HG02970 (cell line): ENCODE results near the gene RERG.

Experiments used
- ATAC-seq: cut with Tn5 transposase; IDR thresholded peaks from one replicate; pipeline ENCODE4 v1.9.1; 2021; ENCODE audit warnings: mild to moderate bottlenecking, moderate library complexity, moderate number of reproducible peaks; ENCODE audit not compliant: unreplicated experiment, low FRiP score

Gene RERG

GRCh38 chr12:15194456-15195368, 26.5 kb downstream of the RERG start:
- ATAC-seq = no peak

DNA sequence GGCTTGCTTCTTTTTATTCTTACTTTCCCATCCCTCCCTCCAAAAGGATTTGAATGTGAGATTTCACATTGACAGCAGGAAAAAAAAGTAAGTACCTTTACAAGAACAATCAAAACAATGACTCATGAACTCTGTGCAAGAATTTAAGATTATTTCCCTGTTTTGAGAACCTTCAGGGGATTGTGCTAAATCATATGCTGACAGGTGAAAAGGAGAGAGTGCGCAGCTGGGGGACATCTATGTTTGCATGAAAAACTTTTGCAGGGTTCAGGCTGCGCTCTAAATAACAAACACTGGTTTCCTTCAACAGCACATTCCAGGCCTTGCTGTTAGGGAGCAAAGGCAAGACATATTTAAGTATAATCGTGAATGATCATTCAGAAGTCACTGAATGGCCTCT, 27.3 kb downstream of the RERG start:
- ATAC-seq = no peak

GRCh38 chr12:15192720-15193119, 28.5 kb downstream of the RERG start:
- ATAC-seq = no peak

GRCh38 chr12:15188127-15188526, 33.1 kb downstream of the RERG start:
- no peak for ATAC-seq

DNA sequence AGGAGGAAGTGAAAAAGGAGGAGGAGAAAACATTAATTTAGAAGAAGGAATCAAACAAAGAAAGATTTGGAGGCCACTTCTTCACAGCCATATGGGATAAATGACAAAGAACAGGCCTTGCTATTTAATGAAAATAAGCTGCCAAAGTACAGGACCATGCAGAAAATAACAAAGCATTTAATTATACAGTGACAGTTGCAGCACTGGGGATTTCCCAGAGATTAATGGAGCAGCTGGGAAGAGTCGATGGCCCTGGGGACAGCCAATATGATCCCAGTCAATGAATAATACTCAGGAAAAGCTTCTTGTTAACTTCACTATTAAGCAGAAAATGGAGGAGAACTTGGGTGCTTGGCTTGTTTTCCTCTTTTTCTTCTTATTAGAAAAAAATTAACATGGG, 34.6 kb downstream of the RERG start:
- ATAC-seq = no peak

GRCh38 chr12:15184484-15184883, 36.7 kb downstream of the RERG start:
- ATAC-seq = no peak

GRCh38 chr12:15183821-15184220, 37.4 kb downstream of the RERG start:
- no peak for ATAC-seq

- no peak for ATAC-seq
Observed at GRCh38 chr12:15181017-15181683, 40.1 kb downstream of the RERG start.

DNA sequence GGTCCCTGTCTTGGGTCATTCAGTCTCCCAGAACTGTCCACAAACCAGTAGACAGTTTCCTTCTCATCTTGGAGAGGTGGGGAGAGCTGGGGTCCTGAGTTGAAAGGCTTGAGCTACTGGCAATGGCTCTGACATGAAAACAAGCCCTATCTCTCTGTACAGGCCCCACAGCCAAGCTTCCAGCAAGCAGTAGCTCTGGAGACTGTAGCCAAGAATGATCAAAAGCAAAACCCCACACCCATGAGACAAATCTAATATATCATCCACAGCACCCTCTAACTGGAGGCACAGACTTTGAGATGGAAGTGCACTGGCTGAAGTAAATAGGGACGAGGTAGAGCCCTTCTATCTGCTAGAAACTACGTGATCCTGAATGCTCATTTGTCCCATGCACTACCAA, 40.9 kb downstream of the RERG start:
- no peak for ATAC-seq

DNA sequence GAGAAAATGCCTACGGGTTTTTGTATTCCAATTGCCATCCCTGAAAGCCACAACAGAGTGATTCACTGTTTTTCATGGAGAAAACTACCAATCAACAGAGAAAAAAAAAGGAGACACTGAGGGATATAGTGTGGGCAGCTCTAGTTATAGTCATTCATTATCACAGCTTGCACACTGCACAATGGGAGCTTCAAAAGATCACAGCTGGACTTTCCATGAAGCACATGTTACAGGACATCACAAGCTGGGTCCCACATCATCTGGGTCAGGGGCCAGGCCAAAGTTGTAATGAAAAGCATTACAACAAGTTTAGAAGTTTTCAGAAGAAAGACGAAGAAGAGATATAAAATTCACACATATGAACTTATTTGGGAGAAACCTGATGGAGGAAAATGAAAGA, 41.5 kb downstream of the RERG start:
- no peak for ATAC-seq

DNA sequence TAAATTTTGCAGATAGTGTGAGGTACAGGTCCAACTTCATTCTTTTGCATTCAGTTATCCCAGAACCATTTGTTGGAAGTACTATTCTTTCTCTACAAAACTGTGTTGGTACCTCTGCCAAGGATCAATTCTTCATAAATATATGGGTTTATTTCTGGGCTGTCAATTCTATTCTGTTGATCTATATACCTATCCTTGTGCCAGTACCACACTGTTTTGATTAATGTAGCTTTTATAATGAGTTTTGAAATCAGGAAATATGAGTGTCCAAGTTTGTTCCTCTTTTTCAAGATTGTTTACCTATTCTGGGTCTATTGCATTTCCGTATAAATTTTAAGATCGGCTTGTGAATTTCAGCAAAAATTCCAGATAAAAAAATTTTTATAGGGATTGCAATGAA, 48.1 kb downstream of the RERG start:
- no peak for ATAC-seq

DNA sequence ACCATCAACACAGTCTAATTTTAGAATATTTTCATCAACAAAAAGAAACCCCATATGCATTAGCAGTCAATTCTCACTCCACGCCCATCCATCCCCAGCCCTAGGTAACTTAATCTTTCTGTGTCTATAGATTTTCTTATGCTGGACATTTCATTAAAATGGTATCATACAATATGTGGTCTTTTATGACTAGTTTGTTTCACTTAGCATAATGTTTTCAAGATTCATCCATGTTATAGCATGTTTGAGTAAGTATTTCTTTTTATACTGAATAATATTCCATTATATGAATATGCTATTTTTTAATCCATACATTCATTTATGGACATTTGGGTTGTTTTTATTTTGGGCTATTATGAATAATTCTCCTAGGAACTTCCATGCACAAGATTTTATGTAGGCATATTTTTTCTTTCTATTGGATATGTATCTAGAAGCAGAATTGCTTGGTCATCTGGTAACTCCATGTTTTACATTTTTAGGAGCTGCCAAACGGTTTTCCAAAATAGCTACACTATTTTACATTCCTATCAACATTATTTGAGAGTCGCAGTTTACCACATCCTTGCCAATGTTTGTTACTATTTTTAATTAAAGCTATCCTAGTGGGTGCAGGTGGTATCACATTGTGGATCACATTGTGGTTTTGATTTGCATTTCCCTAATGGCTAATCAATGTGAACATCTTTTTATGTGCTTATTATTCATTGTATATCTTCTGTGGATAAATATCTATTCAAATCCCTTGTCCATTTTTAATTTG, 49.0 kb downstream of the RERG start:
- no peak for ATAC-seq

DNA sequence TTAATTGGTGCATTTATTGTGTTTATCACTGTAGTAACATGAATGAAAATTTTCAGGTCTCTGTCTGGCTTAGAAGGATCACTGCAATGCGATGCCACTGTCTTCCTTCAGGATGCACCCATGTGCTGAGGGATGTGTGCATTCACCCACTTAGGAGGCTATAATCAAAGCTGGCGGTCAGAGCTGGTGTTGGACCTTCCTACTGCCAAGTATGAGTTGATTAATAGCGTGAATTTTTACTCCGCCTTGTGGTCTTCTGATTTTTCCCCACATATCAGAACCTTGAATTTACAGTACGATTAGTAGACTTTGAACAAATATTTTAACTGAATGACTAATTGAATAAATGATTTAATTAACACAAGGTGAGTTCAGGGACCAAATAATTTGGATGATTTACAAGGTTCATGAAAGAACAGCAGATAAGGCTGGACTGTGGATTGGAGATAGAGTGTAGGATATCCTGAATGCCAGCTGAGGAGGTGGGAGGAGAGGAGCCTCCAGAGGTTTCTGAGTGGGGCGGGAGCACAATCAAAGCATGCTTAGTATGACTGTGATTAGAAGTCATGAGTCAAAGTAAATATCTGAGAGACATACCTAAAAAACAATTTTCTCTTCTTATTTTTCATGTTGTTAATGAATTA, 50.1 kb downstream of the RERG start:
- no peak for ATAC-seq

GRCh38 chr12:15168026-15168678, 53.1 kb downstream of the RERG start:
- no peak for ATAC-seq

GRCh38 chr12:15165012-15165659, 56.1 kb downstream of the RERG start:
- no peak for ATAC-seq

GRCh38 chr12:15163030-15163976, 57.9 kb downstream of the RERG start:
- ATAC-seq = no peak

- no peak for ATAC-seq
Observed at GRCh38 chr12:15158083-15158482, 63.1 kb downstream of the RERG start.

DNA sequence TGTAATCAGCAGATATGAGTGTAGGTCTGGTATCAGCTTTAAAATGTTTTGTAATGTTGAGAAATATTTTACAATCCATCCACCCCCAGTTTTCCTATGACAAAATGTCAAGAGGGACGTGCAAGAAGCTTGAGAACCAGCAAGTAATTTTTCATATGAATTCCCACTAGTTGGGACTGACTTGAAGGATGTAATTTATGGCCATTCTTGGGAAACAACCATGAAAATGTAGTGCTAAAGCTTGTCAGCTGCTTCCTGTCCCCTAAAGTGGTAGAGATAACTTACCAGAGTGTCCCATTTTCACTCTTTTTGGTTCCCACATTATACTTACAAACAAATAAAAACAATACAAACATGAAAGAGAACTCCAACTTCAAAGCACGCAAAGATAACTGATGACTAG, 63.9 kb downstream of the RERG start:
- no peak for ATAC-seq

DNA sequence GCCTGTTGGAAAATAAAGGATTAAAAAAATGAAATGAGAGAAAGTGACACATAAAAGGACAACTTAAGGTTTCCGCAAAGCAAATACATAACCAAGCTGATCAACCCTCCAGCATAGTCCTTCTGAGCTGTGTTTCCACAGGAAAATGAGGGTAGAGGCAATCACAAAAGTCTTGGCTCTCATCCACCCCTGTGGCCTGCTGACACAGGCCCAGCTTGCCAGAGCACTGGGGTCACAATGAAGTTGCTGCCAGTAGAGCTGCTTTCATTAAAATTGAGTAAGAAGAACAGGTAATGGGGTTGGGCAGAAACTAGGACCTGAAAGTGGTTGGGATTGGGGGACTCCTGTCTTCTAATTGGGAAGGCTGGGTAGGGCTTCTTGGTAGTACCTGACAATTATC, 65.9 kb downstream of the RERG start:
- no peak for ATAC-seq
